ENCODE measurements around the gene PFKL. TPM values are rescaled to one million over a fixed set of nuclear protein-coding genes. Genes with fewer than 3 reads are reported as not detected.

PFKL gene
- total RNA-seq (2021), result 67.5 and 73.8 TPM in 2 replicates
- percentile 48 among the genes with signal in this experiment for Bru-seq, nascent RNA
- percentile 57 among the genes with signal in this experiment for BruChase-seq, experiment 1, labeled RNA remaining after a 2-hour chase
- BruChase-seq, experiment 2, labeled RNA remaining after a 6-hour chase, result percentile 64 among the genes with signal in this experiment
- long read RNA-seq, transcript PFKL-201 (22 exons, 2,912 nt), result major isoform, 153 of 215 reads
- long read RNA-seq, partial matches to known transcripts, result 36 of 215 reads
- long read RNA-seq, other reads (novel, unspliced or antisense), result 22 of 215 reads

DNA sequence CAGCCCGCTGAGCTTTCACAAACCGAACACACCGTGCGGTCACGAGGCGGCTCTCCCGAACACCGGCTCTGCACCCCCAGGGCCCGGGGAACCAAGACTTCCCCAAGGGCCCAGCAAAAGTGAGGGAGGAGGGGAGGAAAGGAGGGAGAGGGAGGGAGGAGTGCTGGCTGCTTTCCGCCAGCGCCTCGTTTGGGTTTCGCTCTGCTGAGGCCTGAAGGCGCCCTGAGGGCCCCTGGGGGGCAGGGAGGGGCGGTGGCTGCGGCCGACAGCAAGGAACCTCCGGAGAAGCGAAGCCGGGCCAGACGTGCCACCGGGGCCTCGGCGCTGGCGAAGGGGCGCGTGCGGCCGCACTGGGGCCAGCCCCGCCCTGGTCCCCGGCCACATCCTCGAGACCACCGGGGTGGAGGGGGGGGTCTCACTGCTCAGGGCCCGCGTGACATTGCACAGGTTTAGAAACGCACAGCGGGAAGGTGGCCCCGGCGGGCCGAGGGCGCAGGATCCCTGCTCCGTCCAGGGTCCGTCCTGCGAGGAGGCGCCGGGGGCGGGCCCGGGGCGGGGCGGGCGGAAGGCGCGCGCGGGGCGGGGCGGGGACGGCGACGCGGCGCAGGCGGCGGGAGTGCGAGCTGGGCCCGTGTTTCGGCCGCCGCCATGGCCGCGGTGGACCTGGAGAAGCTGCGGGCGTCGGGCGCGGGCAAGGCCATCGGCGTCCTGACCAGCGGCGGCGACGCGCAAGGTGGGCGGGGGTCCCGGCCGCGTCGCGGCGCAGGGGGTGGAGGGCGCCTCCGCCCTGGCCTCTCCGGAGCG, at the start of gene PFKL:
Gene PFKL, plus strand, starts transcription at position 596 of the 804 bp plus-strand sequence. Its CDS starts 53 bp downstream, at position 649.
- peak; percentile 38 to 57 for DNase-seq
- Histone ChIP-seq H2AFZ (peak within 1 kb of the TSS; percentile 74; the same call in 1 of the 2 replicates), H3K27me3 (ENCODE audit: insufficient read depth, low read depth) (no peaks in the 10 kb centered on the region), H3K9me2 (ENCODE audit: insufficient read depth) (no peaks in the 10 kb centered on the region), H3K4me1 (replicated peaks; ENCODE audit: insufficient read depth) (peaks cover 21% of the 10 kb centered on the region; the same call in 1 of the 2 replicates), H4K20me1 (ENCODE audit: insufficient read depth) (peaks cover 8% of the 10 kb centered on the region), H3F3A (ENCODE audit: insufficient read depth, low read depth) (peaks cover 15% of the 10 kb centered on the region; the same call in 1 of the 2 replicates), H3K36me3 (ENCODE audit: low read depth) (no peaks in the 10 kb centered on the region), H3K27ac (0 out of 2 replicates have a peak within 1 kb of the TSS, but pooled peaks have one; percentile 43), H3K4me3 (peak within 1 kb of the TSS; percentile 70), H3K79me2 (ENCODE audit: low read depth) (peaks cover 10% of the 10 kb centered on the region; the same call in 1 of the 2 replicates), H3K4me2 (peak within 1 kb of the TSS; percentile 80), H3K9me3 (ENCODE audit: insufficient read depth, low read depth) (no peaks in the 10 kb centered on the region)
- intact Hi-C loops (cut with micrococcal nuclease; ENCODE audit: unreplicated experiment), result no loop called here
- ChIA-PET POLR2A (ENCODE audit: unreplicated experiment) (no interaction called here), CTCF (no interaction called here)
- TF ChIP-seq, protein P1, sequence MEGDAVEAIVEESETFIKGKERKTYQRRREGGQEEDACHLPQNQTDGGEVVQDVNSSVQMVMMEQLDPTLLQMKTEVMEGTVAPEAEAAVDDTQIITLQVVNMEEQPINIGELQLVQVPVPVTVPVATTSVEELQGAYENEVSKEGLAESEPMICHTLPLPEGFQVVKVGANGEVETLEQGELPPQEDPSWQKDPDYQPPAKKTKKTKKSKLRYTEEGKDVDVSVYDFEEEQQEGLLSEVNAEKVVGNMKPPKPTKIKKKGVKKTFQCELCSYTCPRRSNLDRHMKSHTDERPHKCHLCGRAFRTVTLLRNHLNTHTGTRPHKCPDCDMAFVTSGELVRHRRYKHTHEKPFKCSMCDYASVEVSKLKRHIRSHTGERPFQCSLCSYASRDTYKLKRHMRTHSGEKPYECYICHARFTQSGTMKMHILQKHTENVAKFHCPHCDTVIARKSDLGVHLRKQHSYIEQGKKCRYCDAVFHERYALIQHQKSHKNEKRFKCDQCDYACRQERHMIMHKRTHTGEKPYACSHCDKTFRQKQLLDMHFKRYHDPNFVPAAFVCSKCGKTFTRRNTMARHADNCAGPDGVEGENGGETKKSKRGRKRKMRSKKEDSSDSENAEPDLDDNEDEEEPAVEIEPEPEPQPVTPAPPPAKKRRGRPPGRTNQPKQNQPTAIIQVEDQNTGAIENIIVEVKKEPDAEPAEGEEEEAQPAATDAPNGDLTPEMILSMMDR (conservative IDR thresholded peaks at IDR 0.05), result no peak
- no peak for TF ChIP-seq EZH2 (IDR thresholded peaks at IDR 0.05; ENCODE audit: low read depth)
- BruUV-seq (replicated peaks), result TSS peak; percentile 81

DNA sequence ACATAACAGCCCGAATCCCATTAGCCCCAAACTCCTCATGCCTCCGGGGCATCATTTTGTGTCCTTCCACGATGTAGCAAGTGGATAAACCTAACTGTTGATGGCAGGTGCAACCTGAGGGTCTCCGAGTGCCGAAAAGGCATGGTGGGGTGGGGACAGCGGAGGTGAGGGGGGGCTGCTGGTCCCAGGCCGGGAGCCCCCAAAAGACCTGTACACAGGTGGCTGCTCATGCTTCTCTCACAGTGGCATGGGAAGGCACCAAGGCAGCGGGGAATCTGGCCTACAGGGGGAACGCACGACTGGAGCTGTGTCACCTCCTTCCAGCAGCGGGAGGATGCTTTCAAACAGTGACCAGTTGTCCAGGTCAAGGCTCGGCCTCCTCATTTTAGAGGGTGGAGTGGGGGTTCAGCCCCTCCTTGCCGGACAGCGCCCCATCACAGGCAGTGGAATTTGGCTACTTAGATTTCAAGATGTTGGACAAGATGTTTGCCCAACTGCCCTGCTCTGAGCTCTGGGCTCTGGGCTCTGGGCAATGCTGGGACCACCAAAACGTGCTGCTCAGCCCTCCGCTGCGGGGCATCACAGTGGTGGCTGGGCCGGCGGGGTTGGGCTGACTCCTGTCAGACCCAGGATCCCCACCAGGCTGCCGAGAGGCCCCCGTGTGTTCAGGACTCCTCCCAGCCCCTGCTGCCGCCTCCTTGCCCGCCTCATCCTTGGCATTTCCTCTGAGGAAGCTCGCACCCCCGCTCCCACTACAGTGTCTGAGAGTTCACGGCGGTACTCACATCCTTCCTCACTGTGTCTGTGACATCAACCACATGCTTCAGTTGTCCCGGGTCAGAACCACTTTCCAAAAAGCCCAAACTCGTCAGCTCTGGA, 45.8 kb upstream of the PFKL start:
- H3K9me2 ChIP-seq (ENCODE audit: insufficient read depth), result no peaks in the 10 kb centered on the region
- no peaks in the 10 kb centered on the region for H3F3A ChIP-seq (ENCODE audit: insufficient read depth, low read depth)
- H3K36me3 ChIP-seq (ENCODE audit: low read depth), result no peaks in the 10 kb centered on the region
- POLR2A ChIA-PET (ENCODE audit: unreplicated experiment), result no interaction called here
- no peaks in the 10 kb centered on the region for H3K79me2 ChIP-seq (ENCODE audit: low read depth)
- H3K9me3 ChIP-seq (ENCODE audit: insufficient read depth, low read depth), result no peaks in the 10 kb centered on the region
- H4K20me1 ChIP-seq (ENCODE audit: insufficient read depth), result no peaks in the 10 kb centered on the region
- no peak overlapping the region for H3K27ac ChIP-seq
- H3K4me2 ChIP-seq, result no peak overlapping the region
- CTCF ChIA-PET, result no interaction called here
- TF ChIP-seq, protein P1 (conservative IDR thresholded peaks at IDR 0.05), result no peak
- TF ChIP-seq EZH2 (IDR thresholded peaks at IDR 0.05; ENCODE audit: low read depth), result no peak
- H2AFZ ChIP-seq, result no peak overlapping the region
- peaks cover 18% of the 10 kb centered on the region for H3K4me1 ChIP-seq (replicated peaks; ENCODE audit: insufficient read depth)
- H3K4me3 ChIP-seq, result no peak overlapping the region
- BruUV-seq (replicated peaks), result no TSS peak
- DNase-seq, result no peak
- intact Hi-C loops (cut with micrococcal nuclease; ENCODE audit: unreplicated experiment), result no loop called here
- no peaks in the 10 kb centered on the region for H3K27me3 ChIP-seq (ENCODE audit: insufficient read depth, low read depth)

DNA sequence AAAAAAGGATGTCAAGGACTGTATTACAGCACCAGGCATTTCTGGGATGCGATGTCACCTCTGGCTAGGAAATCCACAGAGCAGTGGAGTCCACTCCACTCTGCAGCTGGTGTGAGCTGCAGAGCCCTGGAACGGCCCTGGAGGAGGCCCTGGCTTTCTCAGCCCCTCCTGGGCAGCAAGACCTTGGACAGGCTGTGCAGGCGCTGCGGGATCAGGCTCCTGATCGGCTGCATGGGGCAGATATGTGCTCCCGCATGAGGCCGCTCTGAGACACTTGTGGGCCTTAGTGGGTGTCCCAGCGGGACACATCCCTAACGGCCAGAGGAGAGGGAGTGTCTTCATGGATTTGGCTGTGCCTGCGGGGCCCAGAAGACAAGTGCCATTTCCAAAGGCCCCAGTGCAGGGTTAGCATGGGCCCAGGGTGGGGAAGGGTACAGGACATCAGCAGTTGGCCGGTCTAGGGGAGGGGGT, 44.3 kb upstream of the PFKL start:
- Histone ChIP-seq H2AFZ (no peak overlapping the region), H3K27ac (no peak overlapping the region), H4K20me1 (ENCODE audit: insufficient read depth) (no peaks in the 10 kb centered on the region), H3K9me3 (ENCODE audit: insufficient read depth, low read depth) (no peaks in the 10 kb centered on the region), H3K4me3 (no peak overlapping the region), H3K36me3 (ENCODE audit: low read depth) (no peaks in the 10 kb centered on the region), H3F3A (ENCODE audit: insufficient read depth, low read depth) (no peaks in the 10 kb centered on the region), H3K79me2 (ENCODE audit: low read depth) (no peaks in the 10 kb centered on the region), H3K4me1 (replicated peaks; ENCODE audit: insufficient read depth) (peaks cover 18% of the 10 kb centered on the region), H3K9me2 (ENCODE audit: insufficient read depth) (no peaks in the 10 kb centered on the region), H3K27me3 (ENCODE audit: insufficient read depth, low read depth) (no peaks in the 10 kb centered on the region), H3K4me2 (no peak overlapping the region)
- DNase-seq, result no peak
- CTCF ChIA-PET, result no interaction called here
- TF ChIP-seq, protein P1 (conservative IDR thresholded peaks at IDR 0.05), result no peak
- TF ChIP-seq EZH2 (IDR thresholded peaks at IDR 0.05; ENCODE audit: low read depth), result no peak
- intact Hi-C loops (cut with micrococcal nuclease; ENCODE audit: unreplicated experiment), result no loop called here
- POLR2A ChIA-PET (ENCODE audit: unreplicated experiment), result no interaction called here
- no TSS peak for BruUV-seq (replicated peaks)

Data from PC-9 (cell line).